Stimulated activated memory B cell treated with anti-CD40 and anti-IgM and Interleukin-4, amounts not matched to agents 10 μg/mL and 1 μg/mL and 100 μg/mL, for 72 hours (primary cell): ENCODE measurements around the gene THSD7A.
"Not testable (repeated sequence)": the region's sequence is repeated elsewhere in the genome, so short reads cannot be mapped to it uniquely, and the experiment has no call there.

Experiments used
- ATAC-seq: fragments of 150-1000 bp; cut with Tn5 transposase; 2 replicates; pipeline ENCODE4 v1.10.0; 2021
- H3K27ac Mint-ChIP-seq: one replicate; pipeline ENCODE4 v1.8.0; 2022; ENCODE audit warnings: mild to moderate bottlenecking, mixed read lengths
- H3K27me3 Mint-ChIP-seq: one replicate; pipeline ENCODE4 v1.8.0; 2022; ENCODE audit warnings: mixed read lengths
- H3K36me3 Mint-ChIP-seq: one replicate; pipeline ENCODE4 v1.8.0; 2022; ENCODE audit warnings: mixed read lengths
- H3K4me1 Mint-ChIP-seq: one replicate; pipeline ENCODE4 v1.8.0; 2022; ENCODE audit warnings: mixed read lengths
- H3K4me3 Mint-ChIP-seq: one replicate; pipeline ENCODE4 v1.8.0; 2022; ENCODE audit warnings: mild to moderate bottlenecking, moderate library complexity, mixed read lengths
- H3K9me3 Mint-ChIP-seq: one replicate; pipeline ENCODE4 v1.8.0; 2022; ENCODE audit warnings: mixed read lengths

The THSD7A gene

GRCh38 chr7:11457419-11457818 is 374.6 kb downstream of the THSD7A start:
- no peak for ATAC-seq
- no peaks in the 10 kb centered on the region for H3K36me3 Mint-ChIP-seq
- H3K4me3 Mint-ChIP-seq, result no peak overlapping the region
- no peaks in the 10 kb centered on the region for H3K4me1 Mint-ChIP-seq
- H3K27ac Mint-ChIP-seq, result no peak overlapping the region
- no peaks in the 10 kb centered on the region for H3K9me3 Mint-ChIP-seq
- no peaks in the 10 kb centered on the region for H3K27me3 Mint-ChIP-seq

- no peaks in the 10 kb centered on the region for H3K27me3 Mint-ChIP-seq
- ATAC-seq, result no peak
- no peaks in the 10 kb centered on the region for H3K4me1 Mint-ChIP-seq
- no peaks in the 10 kb centered on the region for H3K9me3 Mint-ChIP-seq
- H3K4me3 Mint-ChIP-seq, result no peak overlapping the region
- no peak overlapping the region for H3K27ac Mint-ChIP-seq
- H3K36me3 Mint-ChIP-seq, result no peaks in the 10 kb centered on the region
Observed at GRCh38 chr7:11456574-11456973, 375.4 kb downstream of the THSD7A start.

GRCh38 chr7:11452476-11452875 is 379.5 kb downstream of the THSD7A start:
- Mint-ChIP-seq H3K27me3 (no peaks in the 10 kb centered on the region), H3K4me1 (no peaks in the 10 kb centered on the region), H3K27ac (no peak overlapping the region), H3K4me3 (no peak overlapping the region), H3K36me3 (no peaks in the 10 kb centered on the region), H3K9me3 (no peaks in the 10 kb centered on the region)
- no peak for ATAC-seq

GRCh38 chr7:11450281-11450680 is 381.7 kb downstream of the THSD7A start:
- Mint-ChIP-seq H3K4me3 (no peak overlapping the region), H3K9me3 (no peaks in the 10 kb centered on the region), H3K27ac (no peak overlapping the region), H3K36me3 (no peaks in the 10 kb centered on the region), H3K27me3 (no peaks in the 10 kb centered on the region), H3K4me1 (no peaks in the 10 kb centered on the region)
- no peak for ATAC-seq

GRCh38 chr7:11449316-11449715 is 382.7 kb downstream of the THSD7A start:
- Mint-ChIP-seq H3K36me3 (no peaks in the 10 kb centered on the region), H3K9me3 (no peaks in the 10 kb centered on the region), H3K27me3 (no peaks in the 10 kb centered on the region), H3K4me1 (no peaks in the 10 kb centered on the region), H3K27ac (no peak overlapping the region), H3K4me3 (no peak overlapping the region)
- ATAC-seq, result no peak

- no peak for ATAC-seq
- Mint-ChIP-seq H3K27me3 (no peaks in the 10 kb centered on the region), H3K4me1 (no peaks in the 10 kb centered on the region), H3K27ac (no peak overlapping the region), H3K9me3 (no peaks in the 10 kb centered on the region), H3K4me3 (no peak overlapping the region), H3K36me3 (no peaks in the 10 kb centered on the region)
Observed at GRCh38 chr7:11448323-11448722, 383.7 kb downstream of the THSD7A start.

GRCh38 chr7:11447106-11447505 is 384.9 kb downstream of the THSD7A start:
- no peak overlapping the region for H3K27ac Mint-ChIP-seq
- no peaks in the 10 kb centered on the region for H3K9me3 Mint-ChIP-seq
- no peak for ATAC-seq
- no peaks in the 10 kb centered on the region for H3K36me3 Mint-ChIP-seq
- H3K4me1 Mint-ChIP-seq, result no peaks in the 10 kb centered on the region
- H3K4me3 Mint-ChIP-seq, result no peak overlapping the region
- no peaks in the 10 kb centered on the region for H3K27me3 Mint-ChIP-seq

- not testable (repeated sequence) for H3K4me3 Mint-ChIP-seq, H3K9me3 Mint-ChIP-seq, H3K27ac Mint-ChIP-seq, H3K36me3 Mint-ChIP-seq, H3K27me3 Mint-ChIP-seq, H3K4me1 Mint-ChIP-seq, ATAC-seq
Observed at GRCh38 chr7:11443934-11444333, 388.1 kb downstream of the THSD7A start.

GRCh38 chr7:11437994-11438393 is 394.0 kb downstream of the THSD7A start:
- Mint-ChIP-seq H3K9me3 (peaks cover 3% of the 10 kb centered on the region), H3K4me1 (no peaks in the 10 kb centered on the region), H3K36me3 (no peaks in the 10 kb centered on the region), H3K27me3 (no peaks in the 10 kb centered on the region), H3K27ac (no peak overlapping the region), H3K4me3 (no peak overlapping the region)
- ATAC-seq, result no peak

GRCh38 chr7:11436773-11437524 is 395.0 kb downstream of the THSD7A start:
- Mint-ChIP-seq H3K4me1 (no peaks in the 10 kb centered on the region), H3K36me3 (no peaks in the 10 kb centered on the region), H3K9me3 (peaks cover 3% of the 10 kb centered on the region), H3K27me3 (no peaks in the 10 kb centered on the region), H3K27ac (no peak overlapping the region), H3K4me3 (no peak overlapping the region)
- no peak for ATAC-seq

- ATAC-seq, result no peak
- no peak overlapping the region for H3K27ac Mint-ChIP-seq
Observed at GRCh38 chr7:11436316-11436715, 395.7 kb downstream of the THSD7A start.

GRCh38 chr7:11434366-11434765 is 397.6 kb downstream of the THSD7A start:
- H3K4me3 Mint-ChIP-seq, result no peak overlapping the region
- no peaks in the 10 kb centered on the region for H3K4me1 Mint-ChIP-seq
- no peaks in the 10 kb centered on the region for H3K36me3 Mint-ChIP-seq
- ATAC-seq, result no peak
- peaks cover 3% of the 10 kb centered on the region for H3K9me3 Mint-ChIP-seq
- no peaks in the 10 kb centered on the region for H3K27me3 Mint-ChIP-seq
- no peak overlapping the region for H3K27ac Mint-ChIP-seq

More at GRCh38 chr7:11436316-11436715, 395.7 kb downstream of the THSD7A start:
- Mint-ChIP-seq H3K4me1 (no peaks in the 10 kb centered on the region), H3K36me3 (no peaks in the 10 kb centered on the region), H3K27me3 (no peaks in the 10 kb centered on the region), H3K9me3 (peaks cover 3% of the 10 kb centered on the region), H3K4me3 (no peak overlapping the region)

GRCh38 chr7:11430841-11431240 is 401.2 kb downstream of the THSD7A start:
- no peaks in the 10 kb centered on the region for H3K36me3 Mint-ChIP-seq
- peaks cover 3% of the 10 kb centered on the region for H3K9me3 Mint-ChIP-seq
- H3K4me1 Mint-ChIP-seq, result no peaks in the 10 kb centered on the region
- ATAC-seq, result no peak
- H3K27ac Mint-ChIP-seq, result no peak overlapping the region
- no peak overlapping the region for H3K4me3 Mint-ChIP-seq
- no peaks in the 10 kb centered on the region for H3K27me3 Mint-ChIP-seq

GRCh38 chr7:11430112-11430511 is 401.9 kb downstream of the THSD7A start:
- Mint-ChIP-seq H3K4me1 (no peaks in the 10 kb centered on the region), H3K27me3 (no peaks in the 10 kb centered on the region), H3K36me3 (no peaks in the 10 kb centered on the region), H3K27ac (no peak overlapping the region), H3K9me3 (peaks cover under 1% of the 10 kb centered on the region), H3K4me3 (no peak overlapping the region)
- no peak for ATAC-seq

GRCh38 chr7:11428877-11429581 is 403.0 kb downstream of the THSD7A start:
- Mint-ChIP-seq H3K4me1 (no peaks in the 10 kb centered on the region), H3K27ac (no peak overlapping the region), H3K36me3 (no peaks in the 10 kb centered on the region), H3K9me3 (no peaks in the 10 kb centered on the region), H3K4me3 (no peak overlapping the region), H3K27me3 (no peaks in the 10 kb centered on the region)
- ATAC-seq, result no peak

- Mint-ChIP-seq H3K36me3 (no peaks in the 10 kb centered on the region), H3K4me3 (no peak overlapping the region), H3K4me1 (no peaks in the 10 kb centered on the region), H3K27me3 (no peaks in the 10 kb centered on the region), H3K27ac (no peak overlapping the region), H3K9me3 (no peaks in the 10 kb centered on the region)
- ATAC-seq, result no peak
Observed at GRCh38 chr7:11427686-11428273, 404.2 kb downstream of the THSD7A start.
